ENCODE results near the gene LRRC34.

GRCh38 chr3:169825316-169825715, 12.6 kb upstream of the LRRC34 start:
- TF ChIP-seq RAD21 (IDR thresholded peaks at IDR 0.05; ENCODE audit: low read depth) (no peak), TAF1 (IDR thresholded peaks at IDR 0.05; ENCODE audit: low read depth) (no peak), MAX (IDR thresholded peaks at IDR 0.05) (no peak), EP300 (IDR thresholded peaks at IDR 0.05; ENCODE audit: borderline replicate concordance) (no peak), CEBPB (IDR thresholded peaks at IDR 0.05) (no peak), FOXM1 (IDR thresholded peaks at IDR 0.05; ENCODE audit: borderline replicate concordance, low read depth) (no peak), NFIC (IDR thresholded peaks at IDR 0.05) (no peak)
- TF ChIP-seq, protein P1, sequence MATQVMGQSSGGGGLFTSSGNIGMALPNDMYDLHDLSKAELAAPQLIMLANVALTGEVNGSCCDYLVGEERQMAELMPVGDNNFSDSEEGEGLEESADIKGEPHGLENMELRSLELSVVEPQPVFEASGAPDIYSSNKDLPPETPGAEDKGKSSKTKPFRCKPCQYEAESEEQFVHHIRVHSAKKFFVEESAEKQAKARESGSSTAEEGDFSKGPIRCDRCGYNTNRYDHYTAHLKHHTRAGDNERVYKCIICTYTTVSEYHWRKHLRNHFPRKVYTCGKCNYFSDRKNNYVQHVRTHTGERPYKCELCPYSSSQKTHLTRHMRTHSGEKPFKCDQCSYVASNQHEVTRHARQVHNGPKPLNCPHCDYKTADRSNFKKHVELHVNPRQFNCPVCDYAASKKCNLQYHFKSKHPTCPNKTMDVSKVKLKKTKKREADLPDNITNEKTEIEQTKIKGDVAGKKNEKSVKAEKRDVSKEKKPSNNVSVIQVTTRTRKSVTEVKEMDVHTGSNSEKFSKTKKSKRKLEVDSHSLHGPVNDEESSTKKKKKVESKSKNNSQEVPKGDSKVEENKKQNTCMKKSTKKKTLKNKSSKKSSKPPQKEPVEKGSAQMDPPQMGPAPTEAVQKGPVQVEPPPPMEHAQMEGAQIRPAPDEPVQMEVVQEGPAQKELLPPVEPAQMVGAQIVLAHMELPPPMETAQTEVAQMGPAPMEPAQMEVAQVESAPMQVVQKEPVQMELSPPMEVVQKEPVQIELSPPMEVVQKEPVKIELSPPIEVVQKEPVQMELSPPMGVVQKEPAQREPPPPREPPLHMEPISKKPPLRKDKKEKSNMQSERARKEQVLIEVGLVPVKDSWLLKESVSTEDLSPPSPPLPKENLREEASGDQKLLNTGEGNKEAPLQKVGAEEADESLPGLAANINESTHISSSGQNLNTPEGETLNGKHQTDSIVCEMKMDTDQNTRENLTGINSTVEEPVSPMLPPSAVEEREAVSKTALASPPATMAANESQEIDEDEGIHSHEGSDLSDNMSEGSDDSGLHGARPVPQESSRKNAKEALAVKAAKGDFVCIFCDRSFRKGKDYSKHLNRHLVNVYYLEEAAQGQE (IDR thresholded peaks at IDR 0.05; ENCODE audit: low read depth): no peak
- TF ChIP-seq, protein P2, sequence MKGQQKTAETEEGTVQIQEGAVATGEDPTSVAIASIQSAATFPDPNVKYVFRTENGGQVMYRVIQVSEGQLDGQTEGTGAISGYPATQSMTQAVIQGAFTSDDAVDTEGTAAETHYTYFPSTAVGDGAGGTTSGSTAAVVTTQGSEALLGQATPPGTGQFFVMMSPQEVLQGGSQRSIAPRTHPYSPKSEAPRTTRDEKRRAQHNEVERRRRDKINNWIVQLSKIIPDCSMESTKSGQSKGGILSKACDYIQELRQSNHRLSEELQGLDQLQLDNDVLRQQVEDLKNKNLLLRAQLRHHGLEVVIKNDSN (IDR thresholded peaks at IDR 0.05): no peak

Data from Ishikawa (cell line).